HEK293T (cell line): ENCODE data around the gene KIRREL2.
"Not testable (repeated sequence)": the region's sequence is repeated elsewhere in the genome, so short reads cannot be mapped to it uniquely, and the experiment has no call there.

Experiments used
- CTCF ChIA-PET: fragments of 350-600 bp; formaldehyde crosslinking; extraction: SDS; loops from one replicate; lab custom pipeline; 2021; ENCODE audit warnings: antibody characterized with exemption, inconsistent platforms; lab: Yijun Ruan, JAX
- POLR2A ChIA-PET: fragments of 350-600 bp; formaldehyde crosslinking; extraction: SDS; loops from one replicate; lab custom pipeline; 2020; ENCODE audit warnings: antibody characterized with exemption, inconsistent platforms; lab: Yijun Ruan, JAX
- DNase-seq: peaks from one replicate; pipeline ENCODE4 v3.0.0; 2012; ENCODE audit warnings: mixed read lengths; ENCODE audit errors: extremely low spot score
- ARNT ChIP-seq: fragments of 450-650 bp; IDR thresholded peaks from 2 replicates; pipeline ENCODE4 v1.6.1; 2017; ENCODE audit warnings: mild to moderate bottlenecking
- BHLHE40 ChIP-seq: fragments of 450-650 bp; IDR thresholded peaks from 2 replicates; pipeline ENCODE4 v1.6.1; 2016; ENCODE audit warnings: mild to moderate bottlenecking, moderate library complexity, borderline replicate concordance
- CTBP1 ChIP-seq: fragments of 450-650 bp; IDR thresholded peaks from 2 replicates; pipeline ENCODE4 v1.6.1; 2016; ENCODE audit warnings: borderline replicate concordance
- ELF4 ChIP-seq: fragments of 450-650 bp; IDR thresholded peaks from 2 replicates; pipeline ENCODE4 v1.6.1; 2017; ENCODE audit warnings: antibody characterized with exemption
- FOXA1 ChIP-seq: fragments of 450-650 bp; IDR thresholded peaks from 2 replicates; pipeline ENCODE4 v1.6.1; 2016; ENCODE audit warnings: mild to moderate bottlenecking
- FOXK2 ChIP-seq: fragments of 450-650 bp; IDR thresholded peaks from 2 replicates; pipeline ENCODE4 v1.6.1; 2016; ENCODE audit warnings: mild to moderate bottlenecking
- FOXM1 ChIP-seq: fragments of 450-650 bp; IDR thresholded peaks from 2 replicates; pipeline ENCODE4 v1.6.1; 2017; ENCODE audit warnings: mild to moderate bottlenecking, borderline replicate concordance
- HDGF ChIP-seq: fragments of 450-650 bp; IDR thresholded peaks from 2 replicates; pipeline ENCODE4 v1.6.1; 2017; ENCODE audit warnings: antibody characterized with exemption, borderline replicate concordance
- L3MBTL2 ChIP-seq: fragments of 450-650 bp; conservative IDR thresholded peaks from 2 replicates; pipeline ENCODE4 v1.6.1; 2016; ENCODE audit warnings: mild to moderate bottlenecking
- LEF1 ChIP-seq: fragments of 450-650 bp; IDR thresholded peaks from 2 replicates; pipeline ENCODE4 v1.6.1; 2017; ENCODE audit warnings: mild to moderate bottlenecking, borderline replicate concordance
- NFRKB ChIP-seq: fragments of 450-650 bp; IDR thresholded peaks from 2 replicates; pipeline ENCODE4 v1.6.1; 2016; ENCODE audit warnings: mild to moderate bottlenecking, moderate library complexity
- PKNOX1 ChIP-seq: fragments of 450-650 bp; IDR thresholded peaks from 2 replicates; pipeline ENCODE4 v1.6.1; 2016
- SP1 ChIP-seq: fragments of 450-650 bp; IDR thresholded peaks from 2 replicates; pipeline ENCODE4 v1.6.1; 2017
- SUZ12 ChIP-seq: fragments of 450-650 bp; IDR thresholded peaks from 2 replicates; pipeline ENCODE4 v1.6.1; 2016; ENCODE audit warnings: mild to moderate bottlenecking
- TARDBP ChIP-seq: fragments of 450-650 bp; IDR thresholded peaks from 2 replicates; pipeline ENCODE4 v1.6.1; 2016
- ZNF384 ChIP-seq: fragments of 450-650 bp; IDR thresholded peaks from 2 replicates; pipeline ENCODE4 v1.6.1; 2016

KIRREL2 gene

GRCh38 chr19:35885225-35885738, 28.6 kb downstream of the KIRREL2 start:
- ChIA-PET POLR2A (no interaction called here), CTCF (no interaction called here)
- DNase-seq: no peak
- TF ChIP-seq ARNT: no peak
- TF ChIP-seq ZNF384: no peak
- TF ChIP-seq FOXK2: no peak
- no peak for TF ChIP-seq ELF4
- TF ChIP-seq L3MBTL2: no peak
- TF ChIP-seq BHLHE40: no peak
- TF ChIP-seq SP1: no peak
- no peak for TF ChIP-seq FOXA1
- no peak for TF ChIP-seq LEF1
- no peak for TF ChIP-seq HDGF
- no peak for TF ChIP-seq FOXM1

- CTCF ChIA-PET: no interaction called here
- no peak for DNase-seq
- POLR2A ChIA-PET: no interaction called here
- TF ChIP-seq ZNF384 (no peak), PKNOX1 (no peak), HDGF (no peak), ARNT (no peak), FOXK2 (no peak), CTBP1 (no peak), FOXM1 (no peak), FOXA1 (no peak), NFRKB (no peak)
These were observed 29.2 kb downstream of the KIRREL2 start for GRCh38 chr19:35885904-35886303.

- DNase-seq: no peak
- TF ChIP-seq FOXA1 (no peak), SUZ12 (no peak), HDGF (no peak), FOXK2 (no peak), BHLHE40 (no peak), TARDBP (no peak), CTBP1 (no peak), ARNT (no peak), ELF4 (no peak), SP1 (no peak), FOXM1 (no peak), PKNOX1 (no peak), NFRKB (no peak), ZNF384 (no peak), L3MBTL2 (no peak), LEF1 (no peak)
- ChIA-PET POLR2A (no interaction called here), CTCF (no interaction called here)
These were observed 30.5 kb downstream of the KIRREL2 start for GRCh38 chr19:35887197-35887596.

- CTCF ChIA-PET: no interaction called here
- no peak for DNase-seq
- POLR2A ChIA-PET: no interaction called here
- TF ChIP-seq SP1 (no peak), ARNT (no peak), TARDBP (no peak), NFRKB (no peak)
These were observed 31.7 kb downstream of the KIRREL2 start for GRCh38 chr19:35888398-35888797.

GRCh38 chr19:35889370-35890112, 32.8 kb downstream of the KIRREL2 start:
- TF ChIP-seq FOXK2: no peak
- no peak for TF ChIP-seq ZNF384
- no peak for TF ChIP-seq SP1
- TF ChIP-seq BHLHE40: no peak
- TF ChIP-seq NFRKB: no peak
- TF ChIP-seq SUZ12: no peak
- no peak for TF ChIP-seq HDGF
- TF ChIP-seq FOXM1: no peak
- TF ChIP-seq L3MBTL2: no peak
- TF ChIP-seq ELF4: no peak
- no peak for TF ChIP-seq LEF1
- no peak for TF ChIP-seq CTBP1
- TF ChIP-seq TARDBP: no peak
- TF ChIP-seq FOXA1: no peak
- TF ChIP-seq PKNOX1: no peak
- TF ChIP-seq ARNT: no peak
- ChIA-PET POLR2A (interaction anchor here (0.8 to 1.3 kb wide), 2 partner anchors 11 to 42 kb away, joined by 3 read pairs; no protein-coding TSS in a partner anchor), CTCF (no interaction called here)
- no peak for DNase-seq

- CTCF ChIA-PET: no interaction called here
- POLR2A ChIA-PET: interaction anchor here (0.8 to 1.3 kb wide), 2 partner anchors 11 to 41 kb away, joined by 3 read pairs; no protein-coding TSS in a partner anchor
- no peak for DNase-seq
- TF ChIP-seq TARDBP: no peak
- TF ChIP-seq PKNOX1: no peak
- TF ChIP-seq ARNT: no peak
- TF ChIP-seq ELF4: no peak
- no peak for TF ChIP-seq SP1
These were observed 33.5 kb downstream of the KIRREL2 start for GRCh38 chr19:35890113-35890650.

GRCh38 chr19:35891819-35892218, 35.1 kb downstream of the KIRREL2 start:
- CTCF ChIA-PET: interaction anchor here (0.6 kb wide), 1 partner anchor 29 kb away, joined by 3 read pairs; no protein-coding TSS in a partner anchor
- POLR2A ChIA-PET, DNase-seq: not testable (repeated sequence)
